Colonic mucosa (tissue), 4 donors: ENCODE measurements around the gene RPL4. TPM values are rescaled to one million over a fixed set of nuclear protein-coding genes. Genes with fewer than 3 reads are reported as not detected.

Experiments
- DNase-seq: peaks from one replicate; pipeline ENCODE4 v3.0.0-alpha.2; 2020
- H3K27ac ChIP-seq: fragments of 200-600 bp; one replicate; pipeline ENCODE4 v1.8.0; 2021
- H3K27me3 ChIP-seq: fragments of 200-600 bp; one replicate; pipeline ENCODE4 v1.8.0; 2021
- H3K36me3 ChIP-seq: fragments of 200-600 bp; one replicate; pipeline ENCODE4 v1.8.0; 2021
- H3K4me1 ChIP-seq: fragments of 200-600 bp; one replicate; pipeline ENCODE4 v1.8.0; 2021; ENCODE audit warnings: mild to moderate bottlenecking
- H3K4me3 ChIP-seq: fragments of 200-600 bp; one replicate; pipeline ENCODE4 v1.8.0; 2021
- H3K9ac ChIP-seq, 2 donors: one replicate each; pipeline ENCODE4 v1.7.0; 2013; ENCODE audit warnings: control low read depth in 2 of 2, low read depth in 2 of 2, low read length in 2 of 2
- H3K9me3 ChIP-seq: fragments of 200-600 bp; one replicate; pipeline ENCODE4 v1.8.0; 2021
- CTCF ChIP-seq: fragments of 200-600 bp; IDR thresholded peaks from one replicate; pipeline ENCODE4 v1.8.0; 2022; ENCODE audit warnings: antibody characterized with exemption, mild to moderate bottlenecking
- intact Hi-C: fragments of 100-400 bp; cut with DNase I; formaldehyde crosslinking; loops from one replicate; pipeline ENCODE4 v1.14.1; 2022
- total RNA-seq, 2 donors: library from RNA; stranded (reverse); fragmentation: NEBNext Ultra II Directional in 1 of 2; extraction: Animal tissue kit (Norgen Biotek cat#: 25700) in 1 of 2; gene quantifications; one replicate each; pipeline ENCODE4 v1.2.1, GENCODE V29; 2021
- donor health status: healthy.
- donor health status: DM: no; HTN: no; CAD: no.
- donor health status: DM: no; HTN: no; CAD: no.

RPL4 gene
- total RNA-seq, 2 donors from 2014 or later, result 1,582 to 1,802 TPM

DNA sequence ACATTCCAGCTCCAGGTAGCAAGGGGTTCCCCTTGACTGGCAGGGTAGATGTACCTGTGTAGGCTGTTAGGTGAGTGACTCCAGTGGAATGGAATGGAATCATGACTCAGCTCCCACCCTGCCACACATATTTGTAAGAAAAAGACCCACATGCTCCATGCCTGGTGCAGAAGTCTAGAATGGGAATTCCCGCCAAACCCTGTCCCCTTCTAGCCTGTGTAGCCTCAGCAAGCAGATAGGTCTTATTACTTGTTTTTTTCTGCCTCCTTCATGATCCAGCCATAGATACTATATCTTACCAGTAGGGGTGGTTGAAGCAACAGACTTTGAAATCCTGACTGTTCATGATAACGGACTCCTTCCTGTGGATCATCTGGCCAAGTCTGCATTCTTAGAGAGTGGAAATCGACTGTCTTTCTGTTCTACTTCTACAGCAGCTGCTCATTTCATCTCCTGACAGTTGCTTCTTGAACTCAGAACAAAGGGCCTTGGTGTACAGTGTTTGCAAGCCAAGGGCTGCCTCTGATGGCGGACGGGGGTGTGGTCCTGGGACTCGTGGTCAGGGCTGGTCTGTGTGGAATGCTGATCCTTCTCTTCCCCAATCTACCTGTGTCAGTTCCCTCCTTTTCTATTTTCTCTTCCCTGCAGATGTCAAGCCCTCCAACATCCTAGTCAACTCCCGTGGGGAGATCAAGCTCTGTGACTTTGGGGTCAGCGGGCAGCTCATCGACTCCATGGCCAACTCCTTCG, 23.4 kb downstream of the RPL4 start:
- intact Hi-C loops, result no loop called here
- no peak for TF ChIP-seq CTCF
- no peaks in the 10 kb centered on the region for H3K4me1 ChIP-seq
- no peak overlapping the region for H3K9ac ChIP-seq
- H3K27ac ChIP-seq, result no peak overlapping the region
- no peaks in the 10 kb centered on the region for H3K27me3 ChIP-seq
- no peak for DNase-seq
- no peaks in the 10 kb centered on the region for H3K36me3 ChIP-seq
- H3K9me3 ChIP-seq, result no peaks in the 10 kb centered on the region
- H3K4me3 ChIP-seq, result no peak overlapping the region

GRCh38 chr15:66480267-66480666, 24.4 kb downstream of the RPL4 start:
- H3K9me3 ChIP-seq, result no peaks in the 10 kb centered on the region
- intact Hi-C loops, result no loop called here
- H3K36me3 ChIP-seq, result no peaks in the 10 kb centered on the region
- no peak overlapping the region for H3K9ac ChIP-seq
- TF ChIP-seq CTCF, result no peak
- no peak overlapping the region for H3K27ac ChIP-seq
- DNase-seq, result no peak
- no peaks in the 10 kb centered on the region for H3K4me1 ChIP-seq
- H3K27me3 ChIP-seq, result no peaks in the 10 kb centered on the region
- no peak overlapping the region for H3K4me3 ChIP-seq

- no peak for TF ChIP-seq CTCF
- Histone ChIP-seq H3K4me1 (no peaks in the 10 kb centered on the region), H3K4me3 (no peak overlapping the region), H3K27ac (no peak overlapping the region), H3K9ac (no peak overlapping the region), H3K9me3 (no peaks in the 10 kb centered on the region), H3K36me3 (no peaks in the 10 kb centered on the region), H3K27me3 (no peaks in the 10 kb centered on the region)
- intact Hi-C loops, result no loop called here
- DNase-seq, result no peak
Observed at GRCh38 chr15:66477011-66477410, 27.6 kb downstream of the RPL4 start.

- no peak for DNase-seq
- H3K27me3 ChIP-seq, result no peaks in the 10 kb centered on the region
- H3K9ac ChIP-seq, result no peak overlapping the region
- TF ChIP-seq CTCF, result no peak
- H3K9me3 ChIP-seq, result no peaks in the 10 kb centered on the region
- intact Hi-C loops, result no loop called here
- H3K4me1 ChIP-seq, result no peaks in the 10 kb centered on the region
- no peak overlapping the region for H3K27ac ChIP-seq
- no peak overlapping the region for H3K4me3 ChIP-seq
- H3K36me3 ChIP-seq, result no peaks in the 10 kb centered on the region
Observed at GRCh38 chr15:66476535-66476934, 28.1 kb downstream of the RPL4 start.

DNA sequence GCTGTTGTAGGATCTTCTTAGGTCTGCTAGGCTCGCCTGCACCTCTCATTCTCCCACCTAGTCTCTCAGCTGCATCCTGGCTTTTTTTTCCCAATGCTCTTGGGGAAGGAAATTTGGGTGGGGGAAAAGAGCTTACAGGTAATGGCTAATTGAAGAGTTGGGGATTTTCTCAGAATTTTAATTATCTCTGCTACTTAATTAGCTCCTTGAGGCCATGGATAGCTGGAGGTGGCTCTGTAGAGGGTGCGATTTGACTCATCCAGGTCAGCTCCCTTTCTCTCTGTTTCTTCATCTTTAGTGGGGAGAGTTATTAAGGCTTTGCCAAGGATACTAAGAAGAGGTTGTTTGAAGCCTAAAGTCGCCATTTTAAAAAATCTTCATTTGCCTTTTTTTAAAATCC, 29.7 kb downstream of the RPL4 start:
- Histone ChIP-seq H3K27me3 (no peaks in the 10 kb centered on the region), H3K36me3 (no peaks in the 10 kb centered on the region), H3K4me1 (no peaks in the 10 kb centered on the region), H3K9ac (no peak overlapping the region), H3K4me3 (no peak overlapping the region), H3K9me3 (no peaks in the 10 kb centered on the region), H3K27ac (no peak overlapping the region)
- no peak for DNase-seq
- intact Hi-C loops, result no loop called here
- TF ChIP-seq CTCF, result no peak
